ENCODE data around the gene CLTCL1. TPM values are rescaled to one million over a fixed set of nuclear protein-coding genes. Genes with fewer than 3 reads are reported as not detected.
"Not testable (repeated sequence)": the region's sequence is repeated elsewhere in the genome, so short reads cannot be mapped to it uniquely, and the experiment has no call there.

Gene CLTCL1
- total RNA-seq, 1 experiment from 2014 or later, result 7.9 TPM

GRCh38 chr22:19325296-19325948 is 33.9 kb upstream of the CLTCL1 start:
- peaks cover 29% of the 10 kb centered on the region for H3K36me3 Mint-ChIP-seq (ENCODE audit: insufficient read depth, unreplicated experiment)
- peaks cover 9% of the 10 kb centered on the region for H3K9me3 Mint-ChIP-seq (ENCODE audit: unreplicated experiment)
- H3K27ac Mint-ChIP-seq (ENCODE audit: unreplicated experiment), result no peak overlapping the region

GRCh38 chr22:19323420-19323819 is 31.9 kb upstream of the CLTCL1 start:
- peaks cover 11% of the 10 kb centered on the region for H3K9me3 ChIP-seq
- H3K4me3 ChIP-seq (ENCODE audit: low read depth, low read length); H3K27ac Mint-ChIP-seq (ENCODE audit: unreplicated experiment); POLR2A ChIA-PET; H3K36me3 ChIP-seq (ENCODE audit: control insufficient read depth, insufficient read depth, low read length); DNase-seq; H3K4me3 Mint-ChIP-seq (ENCODE audit: unreplicated experiment); H3K27me3 Mint-ChIP-seq (ENCODE audit: insufficient read depth, unreplicated experiment); CTCF ChIA-PET; H3K27me3 ChIP-seq (replicated peaks; ENCODE audit: control insufficient read depth, insufficient read depth, low read length); BruUV-seq (replicated peaks); H3K4me1 Mint-ChIP-seq (ENCODE audit: low read depth, unreplicated experiment); H3K4me1 ChIP-seq; H3K36me3 Mint-ChIP-seq (ENCODE audit: insufficient read depth, unreplicated experiment); intact Hi-C loops (cut with micrococcal nuclease; ENCODE audit: unreplicated experiment): not testable (repeated sequence)
- peaks cover 29% of the 10 kb centered on the region for H3K9me3 Mint-ChIP-seq (ENCODE audit: unreplicated experiment)

More at GRCh38 chr22:19325296-19325948, 33.9 kb upstream of the CLTCL1 start:
- CTCF ChIA-PET, result no interaction called here
- no peaks in the 10 kb centered on the region for H3K27me3 ChIP-seq (replicated peaks; ENCODE audit: control insufficient read depth, insufficient read depth, low read length)
- H3K4me3 ChIP-seq (ENCODE audit: low read depth, low read length), result no peak overlapping the region
- intact Hi-C loops (cut with micrococcal nuclease; ENCODE audit: unreplicated experiment), result no loop called here
- TF ChIP-seq CTCF (IDR thresholded peaks at IDR 0.05; ENCODE audit: insufficient read depth in 1 of 2, low read depth in 1 of 2, low read length in 1 of 2, severe bottlenecking in 1 of 2, unreplicated experiment in 1 of 2), result no peak
- H3K4me1 ChIP-seq, result no peaks in the 10 kb centered on the region
- DNase-seq, result no peak
- H3K36me3 ChIP-seq (ENCODE audit: control insufficient read depth, insufficient read depth, low read length), result no peaks in the 10 kb centered on the region; the same call in 1 of the 2 replicates
- no peaks in the 10 kb centered on the region for H3K27me3 Mint-ChIP-seq (ENCODE audit: insufficient read depth, unreplicated experiment)
- no TSS peak for BruUV-seq (replicated peaks)
- H3K9me3 ChIP-seq, result no peaks in the 10 kb centered on the region
- POLR2A ChIA-PET, result no interaction called here
- H3K4me3 Mint-ChIP-seq (ENCODE audit: unreplicated experiment), result no peak overlapping the region
- no peaks in the 10 kb centered on the region for H3K4me1 Mint-ChIP-seq (ENCODE audit: low read depth, unreplicated experiment)

- peaks cover 40% of the 10 kb centered on the region for H3K9me3 Mint-ChIP-seq (ENCODE audit: unreplicated experiment)
- peaks cover 19% of the 10 kb centered on the region for H3K9me3 ChIP-seq
- POLR2A ChIA-PET, result no interaction called here
- DNase-seq, result no peak
- no peak overlapping the region for H3K4me3 Mint-ChIP-seq (ENCODE audit: unreplicated experiment)
- H3K27ac Mint-ChIP-seq (ENCODE audit: unreplicated experiment), result no peak overlapping the region
- no peak overlapping the region for H3K4me3 ChIP-seq (ENCODE audit: low read depth, low read length)
- intact Hi-C loops (cut with micrococcal nuclease; ENCODE audit: unreplicated experiment), result no loop called here
- CTCF ChIA-PET, result no interaction called here
- TF ChIP-seq CTCF (IDR thresholded peaks at IDR 0.05; ENCODE audit: insufficient read depth in 1 of 2, low read depth in 1 of 2, low read length in 1 of 2, severe bottlenecking in 1 of 2, unreplicated experiment in 1 of 2), result no peak
- peaks cover 7% of the 10 kb centered on the region for H3K36me3 Mint-ChIP-seq (ENCODE audit: insufficient read depth, unreplicated experiment)
- no peaks in the 10 kb centered on the region for H3K4me1 Mint-ChIP-seq (ENCODE audit: low read depth, unreplicated experiment)
- H3K36me3 ChIP-seq (ENCODE audit: control insufficient read depth, insufficient read depth, low read length), result no peaks in the 10 kb centered on the region
- no peaks in the 10 kb centered on the region for H3K4me1 ChIP-seq
- H3K27me3 Mint-ChIP-seq (ENCODE audit: insufficient read depth, unreplicated experiment), result no peaks in the 10 kb centered on the region
- no peaks in the 10 kb centered on the region for H3K27me3 ChIP-seq (replicated peaks; ENCODE audit: control insufficient read depth, insufficient read depth, low read length)
- BruUV-seq (replicated peaks), result no TSS peak
These were observed 30.2 kb upstream of the CLTCL1 start for GRCh38 chr22:19321757-19322156.

- H3K36me3 ChIP-seq (ENCODE audit: control insufficient read depth, insufficient read depth, low read length); BruUV-seq (replicated peaks); H3K4me3 Mint-ChIP-seq (ENCODE audit: unreplicated experiment); CTCF ChIA-PET; H3K4me1 Mint-ChIP-seq (ENCODE audit: low read depth, unreplicated experiment); H3K27me3 ChIP-seq (replicated peaks; ENCODE audit: control insufficient read depth, insufficient read depth, low read length); intact Hi-C loops (cut with micrococcal nuclease; ENCODE audit: unreplicated experiment); H3K27me3 Mint-ChIP-seq (ENCODE audit: insufficient read depth, unreplicated experiment); H3K4me3 ChIP-seq (ENCODE audit: low read depth, low read length); H3K36me3 Mint-ChIP-seq (ENCODE audit: insufficient read depth, unreplicated experiment); DNase-seq; POLR2A ChIA-PET; H3K27ac Mint-ChIP-seq (ENCODE audit: unreplicated experiment); H3K4me1 ChIP-seq: not testable (repeated sequence)
- H3K9me3 Mint-ChIP-seq (ENCODE audit: unreplicated experiment), result peaks cover 37% of the 10 kb centered on the region
- H3K9me3 ChIP-seq, result peaks cover 24% of the 10 kb centered on the region
These were observed 28.6 kb upstream of the CLTCL1 start for GRCh38 chr22:19320136-19320535.

All from Caco-2 (cell line).